ENCODE measurements around the gene CAPN14. TPM values are rescaled to one million over a fixed set of nuclear protein-coding genes. Genes with fewer than 3 reads are reported as not detected.

CAPN14 gene
- total RNA-seq, 4 donors from 2014 or later: not detected

GRCh38 chr2:31223749-31224148 is 6.4 kb upstream of the CAPN14 start:
- intact Hi-C loops (cut with DNase I; ENCODE audit: low total_unique reads) (no loop called here), in situ Hi-C loops (cut with MboI; ENCODE audit: low sequenced_read_pairs in 4 of 4) (no loop called here)
- TF ChIP-seq POLR2A (IDR thresholded peaks at IDR 0.05) (no peak), CTCF (IDR thresholded peaks at IDR 0.05 in 4 of 5, conservative IDR thresholded peaks at IDR 0.05 in 1 of 5) (no peak)

GRCh38 chr2:31223026-31223425 is 5.7 kb upstream of the CAPN14 start:
- H3K27ac ChIP-seq: no peak overlapping the region
- TF ChIP-seq CTCF (IDR thresholded peaks at IDR 0.05 in 4 of 5, conservative IDR thresholded peaks at IDR 0.05 in 1 of 5): no peak
- no peak for TF ChIP-seq POLR2A (IDR thresholded peaks at IDR 0.05)
- peaks cover 0 to 9% (median 9%) of the 10 kb centered on the region in 3 donors for H3K27me3 ChIP-seq
- no peak overlapping the region for H3K4me3 ChIP-seq
- ATAC-seq (no peak), DNase-seq (no peak)
- intact Hi-C loops (cut with DNase I; ENCODE audit: low total_unique reads): no loop called here
- no peaks in the 10 kb centered on the region for H3K36me3 ChIP-seq
- H3K4me1 ChIP-seq: no peaks in the 10 kb centered on the region
- in situ Hi-C loops (cut with MboI; ENCODE audit: low sequenced_read_pairs in 4 of 4): no loop called here
- no peaks in the 10 kb centered on the region for H3K9me3 ChIP-seq

More at GRCh38 chr2:31223749-31224148, 6.4 kb upstream of the CAPN14 start:
- Histone ChIP-seq H3K27ac (no peak overlapping the region), H3K9me3 (no peaks in the 10 kb centered on the region), H3K4me1 (no peaks in the 10 kb centered on the region), H3K36me3 (no peaks in the 10 kb centered on the region), H3K27me3 (peaks cover 0 to 9% (median 9%) of the 10 kb centered on the region in 3 donors), H3K4me3 (no peak overlapping the region)
- DNase-seq (no peak), ATAC-seq (no peak)

GRCh38 chr2:31222071-31222470 is 4.8 kb upstream of the CAPN14 start:
- no peak for ATAC-seq
- no peaks in the 10 kb centered on the region for H3K4me1 ChIP-seq
- in situ Hi-C loops (cut with MboI; ENCODE audit: low sequenced_read_pairs in 4 of 4) (no loop called here), intact Hi-C loops (cut with DNase I; ENCODE audit: low total_unique reads) (no loop called here)
- no peaks in the 10 kb centered on the region for H3K36me3 ChIP-seq
- no peak overlapping the region for H3K27ac ChIP-seq
- H3K27me3 ChIP-seq: peaks cover 0 to 9% (median 9%) of the 10 kb centered on the region in 3 donors
- TF ChIP-seq CTCF (IDR thresholded peaks at IDR 0.05 in 4 of 5, conservative IDR thresholded peaks at IDR 0.05 in 1 of 5) (no peak), POLR2A (IDR thresholded peaks at IDR 0.05) (no peak)
- no peak overlapping the region for H3K4me3 ChIP-seq
- no peaks in the 10 kb centered on the region for H3K9me3 ChIP-seq
- DNase-seq: no peak

- H3K27ac ChIP-seq: no peak overlapping the region
- ATAC-seq (no peak), DNase-seq (no peak)
- in situ Hi-C loops (cut with MboI; ENCODE audit: low sequenced_read_pairs in 4 of 4) (no loop called here), intact Hi-C loops (cut with DNase I; ENCODE audit: low total_unique reads) (no loop called here)
- no peaks in the 10 kb centered on the region for H3K36me3 ChIP-seq
- H3K4me1 ChIP-seq: no peaks in the 10 kb centered on the region
- no peaks in the 10 kb centered on the region for H3K9me3 ChIP-seq
- H3K27me3 ChIP-seq: peaks cover 0 to 9% (median 9%) of the 10 kb centered on the region in 3 donors
- no peak for TF ChIP-seq POLR2A (IDR thresholded peaks at IDR 0.05)
- no peak for TF ChIP-seq CTCF (IDR thresholded peaks at IDR 0.05 in 4 of 5, conservative IDR thresholded peaks at IDR 0.05 in 1 of 5)
- no peak overlapping the region for H3K4me3 ChIP-seq
Measured at GRCh38 chr2:31221544-31221943, 4.2 kb upstream of the CAPN14 start.

Data from gastrocnemius medialis (tissue), 4 donors.